Liver (tissue), 3 donors: ENCODE results near the gene SLC25A13.

ENCODE experiments used
- CTCF ChIP-seq: fragments of 150-350 bp; IDR thresholded peaks from 2 replicates; pipeline ENCODE4 v1.5.1; 2017; ENCODE audit warnings: improper control_type of control experiment, low read depth, low read length; ENCODE audit not compliant: missing input control
- EGR1 ChIP-seq, 2 donors: IDR thresholded peaks; 2 replicates each; pipeline ENCODE4 v1.6.1; 2016 to 2018; ENCODE audit warnings: antibody characterized with exemption in 2 of 2, low read depth in 2 of 2
- JUND ChIP-seq, 2 donors: IDR thresholded peaks; 2 replicates each; pipeline ENCODE4 v1.6.1; 2016; ENCODE audit warnings: antibody characterized with exemption in 2 of 2
- MAX ChIP-seq: IDR thresholded peaks from 2 replicates; pipeline ENCODE4 v1.6.1; 2016; ENCODE audit warnings: antibody characterized with exemption
- RAD21 ChIP-seq, 2 donors: IDR thresholded peaks; 2 replicates each; pipeline ENCODE4 v1.6.1; 2016; ENCODE audit warnings: antibody characterized with exemption in 2 of 2, mild to moderate bottlenecking in 2 of 2
- REST ChIP-seq: IDR thresholded peaks from 2 replicates; pipeline ENCODE4 v1.6.1; 2016; ENCODE audit warnings: antibody characterized with exemption, mild to moderate bottlenecking
- YY1 ChIP-seq: IDR thresholded peaks from 2 replicates; pipeline ENCODE4 v1.6.1; 2016; ENCODE audit warnings: antibody characterized with exemption, mild to moderate bottlenecking
- donor health status: healthy.
- donor health status: healthy.

- TF ChIP-seq MAX (no peak), CTCF (no peak), RAD21 (IDR thresholded peaks at IDR 0.05) (no peak), JUND (IDR thresholded peaks at IDR 0.05) (no peak), YY1 (no peak), REST (no peak), EGR1 (IDR thresholded peaks at IDR 0.05; ENCODE audit: low read depth in 2 of 2) (no peak)
Measured at GRCh38 chr7:96244992-96245292, 77.0 kb downstream of the SLC25A13 start.
